Measurements from ENCODE around the gene CRIP3.

Gene CRIP3

GRCh38 chr6:43306086-43306485 lies 2.5 kb downstream of the CRIP3 start:
- Histone ChIP-seq H3K9me3 (ENCODE audit: low read length) (no peaks in the 10 kb centered on the region), H3K9me2 (ENCODE audit: low read depth, low read length) (no peaks in the 10 kb centered on the region), H3K4me1 (ENCODE audit: insufficient read depth, low read length, severe bottlenecking) (peaks cover 9% of the 10 kb centered on the region), H3K4me3 (ENCODE audit: low read depth, low read length, poor library complexity, severe bottlenecking) (no peak overlapping the region), H2AFZ (ENCODE audit: low read length) (no peak overlapping the region), H3K36me3 (ENCODE audit: insufficient read depth, low read length) (no peaks in the 10 kb centered on the region), H3F3A (ENCODE audit: insufficient read depth, low read length) (no peaks in the 10 kb centered on the region), H3K27me3 (ENCODE audit: insufficient read depth, low read length) (no peaks in the 10 kb centered on the region; the same call in 1 of the 2 replicates), H3K9ac (ENCODE audit: low read length) (no peak overlapping the region), H3K79me2 (ENCODE audit: insufficient read depth, low read length) (no peaks in the 10 kb centered on the region), H3K27ac (ENCODE audit: low read depth, low read length, poor library complexity, severe bottlenecking) (no peak overlapping the region), H3K4me2 (ENCODE audit: low read length) (no peak overlapping the region), H4K20me1 (ENCODE audit: insufficient read depth, low read length) (no peaks in the 10 kb centered on the region)
- TF ChIP-seq EZH2 (IDR thresholded peaks at IDR 0.05; ENCODE audit: borderline replicate concordance, low read length), result no peak
- TF ChIP-seq CTCF (IDR thresholded peaks at IDR 0.05; ENCODE audit: low read length), result no peak

- no peak overlapping the region for H3K4me2 ChIP-seq (ENCODE audit: low read length)
- no peaks in the 10 kb centered on the region for H4K20me1 ChIP-seq (ENCODE audit: insufficient read depth, low read length)
- peaks cover 5% of the 10 kb centered on the region; the same call in 1 of the 2 replicates for H3K27me3 ChIP-seq (ENCODE audit: insufficient read depth, low read length)
- H3K9me2 ChIP-seq (ENCODE audit: low read depth, low read length), result no peaks in the 10 kb centered on the region
- H3K4me3 ChIP-seq (ENCODE audit: low read depth, low read length, poor library complexity, severe bottlenecking), result no peak overlapping the region
- no peaks in the 10 kb centered on the region for H3K9me3 ChIP-seq (ENCODE audit: low read length)
- no peak overlapping the region for H2AFZ ChIP-seq (ENCODE audit: low read length)
- no peaks in the 10 kb centered on the region for H3F3A ChIP-seq (ENCODE audit: insufficient read depth, low read length)
- no peak overlapping the region for H3K27ac ChIP-seq (ENCODE audit: low read depth, low read length, poor library complexity, severe bottlenecking)
- H3K4me1 ChIP-seq (ENCODE audit: insufficient read depth, low read length, severe bottlenecking), result peaks cover 9% of the 10 kb centered on the region
- TF ChIP-seq EZH2 (IDR thresholded peaks at IDR 0.05; ENCODE audit: borderline replicate concordance, low read length) (no peak), CTCF (IDR thresholded peaks at IDR 0.05; ENCODE audit: low read length) (no peak)
- no peaks in the 10 kb centered on the region for H3K79me2 ChIP-seq (ENCODE audit: insufficient read depth, low read length)
- no peak overlapping the region for H3K9ac ChIP-seq (ENCODE audit: low read length)
- H3K36me3 ChIP-seq (ENCODE audit: insufficient read depth, low read length), result no peaks in the 10 kb centered on the region
Measured at GRCh38 chr6:43304882-43305281, 3.7 kb downstream of the CRIP3 start.

GRCh38 chr6:43304361-43304760 lies 4.3 kb downstream of the CRIP3 start:
- no peak for TF ChIP-seq EZH2 (IDR thresholded peaks at IDR 0.05; ENCODE audit: borderline replicate concordance, low read length)
- TF ChIP-seq CTCF (IDR thresholded peaks at IDR 0.05; ENCODE audit: low read length), result no peak
- Histone ChIP-seq H3K79me2 (ENCODE audit: insufficient read depth, low read length) (no peaks in the 10 kb centered on the region), H3K4me3 (ENCODE audit: low read depth, low read length, poor library complexity, severe bottlenecking) (no peak overlapping the region), H3K9ac (ENCODE audit: low read length) (no peak overlapping the region), H3K27ac (ENCODE audit: low read depth, low read length, poor library complexity, severe bottlenecking) (no peak overlapping the region), H3F3A (ENCODE audit: insufficient read depth, low read length) (no peaks in the 10 kb centered on the region), H3K27me3 (ENCODE audit: insufficient read depth, low read length) (peaks cover 5% of the 10 kb centered on the region; the same call in 1 of the 2 replicates), H4K20me1 (ENCODE audit: insufficient read depth, low read length) (no peaks in the 10 kb centered on the region), H2AFZ (ENCODE audit: low read length) (no peak overlapping the region), H3K4me2 (ENCODE audit: low read length) (no peak overlapping the region), H3K36me3 (ENCODE audit: insufficient read depth, low read length) (no peaks in the 10 kb centered on the region), H3K4me1 (ENCODE audit: insufficient read depth, low read length, severe bottlenecking) (peaks cover 9% of the 10 kb centered on the region), H3K9me2 (ENCODE audit: low read depth, low read length) (no peaks in the 10 kb centered on the region), H3K9me3 (ENCODE audit: low read length) (no peaks in the 10 kb centered on the region)

Measured in OCI-LY1 (cell line).